Upper lobe of left lung (tissue), 4 donors: Measurements from ENCODE around the gene ZNF428.

Experiments used
- EP300 ChIP-seq, 4 donors: sonication (generic); formaldehyde crosslinking; IDR thresholded peaks; one replicate each; pipeline ENCODE4 v1.5.1; 2017; ENCODE audit warnings: antibody characterized with exemption in 4 of 4, control low read depth in 2 of 4
- POLR2A ChIP-seq, 4 donors: fragments of 450-650 bp; IDR thresholded peaks; one replicate each; pipeline ENCODE4 v1.5.1; 2016 to 2017; ENCODE audit warnings: antibody characterized with exemption in 4 of 4, mild to moderate bottlenecking in 2 of 4
- TF ChIP-seq, protein P1 (sequence below), 6 experiments: fragments of 450-650 bp in 4 of 6; fragments of 200-600 bp in 2 of 6; sonication (generic) in 2 of 6; IDR thresholded peaks; one replicate each; pipeline ENCODE4 v1.5.1; 2016 to 2019; ENCODE audit warnings: antibody characterized with exemption in 6 of 6

DNA sequence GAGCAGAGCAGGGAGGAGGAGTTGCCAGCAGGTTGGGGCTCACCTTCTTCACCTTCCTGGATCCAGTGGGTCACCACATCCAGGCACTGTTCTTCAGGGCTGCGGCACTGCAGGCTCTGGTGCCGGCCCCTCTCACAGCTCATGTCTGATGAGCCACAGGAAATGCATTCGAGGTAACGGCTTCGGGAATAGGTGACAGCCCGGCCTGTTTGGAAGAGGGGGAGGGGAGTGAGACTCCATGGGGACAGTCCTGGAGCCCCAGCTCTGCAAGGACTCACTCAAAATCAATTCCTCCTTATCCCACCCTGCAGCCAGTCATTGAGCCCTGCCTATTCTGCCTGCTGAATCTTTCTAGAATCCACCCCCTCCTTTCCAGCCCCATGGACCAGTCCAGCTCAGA, 37.0 kb upstream of the ZNF428 start:
- TF ChIP-seq POLR2A (IDR thresholded peaks at IDR 0.05) (no peak), EP300 (IDR thresholded peaks at IDR 0.05) (no peak)
- TF ChIP-seq, protein P1, sequence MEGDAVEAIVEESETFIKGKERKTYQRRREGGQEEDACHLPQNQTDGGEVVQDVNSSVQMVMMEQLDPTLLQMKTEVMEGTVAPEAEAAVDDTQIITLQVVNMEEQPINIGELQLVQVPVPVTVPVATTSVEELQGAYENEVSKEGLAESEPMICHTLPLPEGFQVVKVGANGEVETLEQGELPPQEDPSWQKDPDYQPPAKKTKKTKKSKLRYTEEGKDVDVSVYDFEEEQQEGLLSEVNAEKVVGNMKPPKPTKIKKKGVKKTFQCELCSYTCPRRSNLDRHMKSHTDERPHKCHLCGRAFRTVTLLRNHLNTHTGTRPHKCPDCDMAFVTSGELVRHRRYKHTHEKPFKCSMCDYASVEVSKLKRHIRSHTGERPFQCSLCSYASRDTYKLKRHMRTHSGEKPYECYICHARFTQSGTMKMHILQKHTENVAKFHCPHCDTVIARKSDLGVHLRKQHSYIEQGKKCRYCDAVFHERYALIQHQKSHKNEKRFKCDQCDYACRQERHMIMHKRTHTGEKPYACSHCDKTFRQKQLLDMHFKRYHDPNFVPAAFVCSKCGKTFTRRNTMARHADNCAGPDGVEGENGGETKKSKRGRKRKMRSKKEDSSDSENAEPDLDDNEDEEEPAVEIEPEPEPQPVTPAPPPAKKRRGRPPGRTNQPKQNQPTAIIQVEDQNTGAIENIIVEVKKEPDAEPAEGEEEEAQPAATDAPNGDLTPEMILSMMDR (IDR thresholded peaks at IDR 0.05): no peak
